COLO668 (cell line): ENCODE data around the gene PPP1R18.
"Not testable (repeated sequence)": the region's sequence is repeated elsewhere in the genome, so short reads cannot be mapped to it uniquely, and the experiment has no call there.

ENCODE experiments used
- DNase-seq: peaks from one replicate; lab custom pipeline; 2025; ENCODE audit not compliant: unreplicated experiment; lab: John Stamatoyannopoulos, UW

Gene PPP1R18

DNA sequence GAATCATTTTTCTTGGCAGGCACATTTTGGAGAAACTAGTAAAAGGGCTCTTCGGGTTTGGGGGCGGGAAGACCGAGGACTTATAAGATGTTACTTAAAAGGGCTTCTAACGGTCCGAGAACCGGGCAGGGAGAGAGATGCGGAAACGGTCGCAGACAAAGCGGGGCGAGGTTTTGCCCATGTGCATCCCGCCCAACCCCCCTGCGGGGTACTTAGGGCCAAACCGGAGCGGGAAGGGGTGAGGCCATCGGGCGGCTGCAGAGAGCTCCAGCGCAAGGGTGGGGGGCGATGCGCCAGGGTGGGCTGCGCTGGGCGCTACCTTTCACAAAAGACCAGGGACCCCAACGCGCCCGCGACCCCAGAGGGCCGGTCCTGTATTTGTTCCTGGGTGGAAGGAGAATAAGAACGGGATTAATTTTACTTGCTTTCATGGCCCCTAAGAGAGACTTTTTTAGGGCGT lies 34.3 kb upstream of the PPP1R18 start:
- DNase-seq: peak; percentile 77

DNA sequence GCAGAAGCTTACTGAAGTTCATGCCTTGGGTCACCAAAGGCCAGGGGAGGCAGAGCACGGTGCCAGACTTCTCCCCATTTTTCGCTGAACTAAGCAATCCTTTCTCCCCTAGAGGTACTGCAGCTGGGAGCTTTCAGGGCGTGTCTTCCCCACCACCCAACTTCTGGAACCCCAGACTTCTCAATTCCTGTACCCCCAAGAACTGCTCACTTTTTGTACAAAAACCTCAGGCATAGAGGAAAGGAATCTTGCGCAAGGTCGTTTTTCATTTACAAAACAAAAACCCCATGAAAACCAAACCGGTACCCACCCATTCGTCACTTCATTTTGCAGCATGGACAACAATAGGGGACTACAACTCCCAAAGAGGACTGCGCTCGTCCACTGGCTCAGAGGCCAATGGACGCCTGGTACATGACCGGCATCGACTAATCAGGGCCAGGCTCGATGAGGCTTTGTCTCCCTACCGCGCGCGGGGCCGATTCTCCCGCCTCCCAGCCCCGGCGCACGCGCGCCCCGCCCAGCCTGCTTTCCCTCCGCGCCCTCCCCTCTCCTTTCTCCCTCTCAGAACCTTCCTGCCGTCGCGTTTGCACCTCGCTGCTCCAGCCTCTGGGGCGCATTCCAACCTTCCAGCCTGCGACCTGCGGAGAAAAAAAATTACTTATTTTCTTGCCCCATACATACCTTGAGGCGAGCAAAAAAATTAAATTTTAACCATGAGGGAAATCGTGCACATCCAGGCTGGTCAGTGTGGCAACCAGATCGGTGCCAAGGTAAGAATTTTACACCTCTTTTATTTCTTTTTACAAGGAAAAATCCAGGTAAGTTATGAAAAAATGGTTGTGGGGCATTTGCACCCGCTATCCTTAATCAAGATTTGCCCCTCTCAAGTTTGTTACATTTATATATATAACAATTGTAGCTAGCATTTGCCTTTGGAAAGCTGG lies 33.6 kb upstream of the PPP1R18 start, which contains the start of gene TUBB:
TUBB (plus strand) TSS at position 562 of the 947 bp plus-strand sequence; CDS start at position 717, 155 bp downstream.
- peak; percentile 94 for DNase-seq

DNA sequence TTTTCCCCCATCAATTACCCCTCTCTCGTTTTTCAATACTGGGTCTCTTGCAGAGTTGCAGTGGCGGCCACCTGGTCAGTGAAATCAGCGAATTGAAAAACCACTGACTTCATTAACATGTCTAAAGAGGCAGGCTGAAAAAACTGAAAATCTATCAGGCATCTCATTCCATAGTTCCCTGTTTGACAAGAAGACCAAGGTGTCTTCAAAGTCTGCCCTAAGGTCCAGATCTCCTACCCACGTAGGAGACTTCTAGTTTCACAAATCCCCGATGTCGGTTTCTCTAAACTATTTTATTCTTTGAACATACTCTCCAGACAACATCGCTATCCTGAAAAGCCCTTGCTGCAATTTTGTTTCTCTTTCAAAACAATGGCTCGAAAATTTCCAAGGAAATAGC lies 32.9 kb upstream of the PPP1R18 start:
- peak; percentile 8 for DNase-seq

DNA sequence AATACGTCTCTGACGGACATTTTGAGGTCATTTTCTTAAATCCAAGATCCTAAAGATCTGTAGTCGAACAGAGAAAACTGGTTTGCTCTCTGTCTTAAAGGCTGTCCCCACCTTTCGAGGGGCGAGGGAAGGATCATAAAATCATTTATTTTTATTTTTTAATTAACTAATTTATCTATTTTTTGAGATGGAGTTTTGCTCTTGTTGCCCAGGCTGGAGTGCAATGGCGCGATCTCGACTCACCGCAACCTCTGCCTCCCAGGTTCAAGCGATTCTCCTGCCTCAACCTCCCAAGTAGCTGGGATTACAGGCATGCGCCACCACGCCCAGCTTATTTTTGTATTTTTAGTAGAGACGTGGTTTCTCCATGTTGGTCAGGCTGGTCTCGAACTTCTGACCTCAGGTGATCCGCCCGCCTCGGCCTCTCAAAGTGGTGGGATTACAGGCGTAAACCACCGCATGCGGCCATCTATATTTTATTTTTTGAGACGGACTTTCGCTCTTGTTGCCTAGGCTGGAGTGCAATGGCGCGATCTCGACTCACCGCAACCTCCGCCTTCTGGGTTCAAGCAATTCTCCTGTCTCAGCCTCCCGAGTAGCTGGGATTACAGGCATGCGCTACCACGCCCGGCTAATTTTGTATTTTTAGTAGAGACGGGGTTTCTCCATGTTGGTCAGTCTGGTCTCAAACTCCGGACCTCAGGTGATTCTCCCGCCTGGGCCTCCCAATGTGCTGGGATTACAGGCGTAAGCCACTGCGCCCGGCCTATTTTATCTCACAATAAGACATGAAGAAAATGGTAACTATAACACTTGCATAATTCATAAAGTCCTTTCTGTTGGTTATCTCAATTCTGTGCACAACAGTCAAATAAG lies 31.6 kb upstream of the PPP1R18 start:
- not testable (repeated sequence) for DNase-seq

DNA sequence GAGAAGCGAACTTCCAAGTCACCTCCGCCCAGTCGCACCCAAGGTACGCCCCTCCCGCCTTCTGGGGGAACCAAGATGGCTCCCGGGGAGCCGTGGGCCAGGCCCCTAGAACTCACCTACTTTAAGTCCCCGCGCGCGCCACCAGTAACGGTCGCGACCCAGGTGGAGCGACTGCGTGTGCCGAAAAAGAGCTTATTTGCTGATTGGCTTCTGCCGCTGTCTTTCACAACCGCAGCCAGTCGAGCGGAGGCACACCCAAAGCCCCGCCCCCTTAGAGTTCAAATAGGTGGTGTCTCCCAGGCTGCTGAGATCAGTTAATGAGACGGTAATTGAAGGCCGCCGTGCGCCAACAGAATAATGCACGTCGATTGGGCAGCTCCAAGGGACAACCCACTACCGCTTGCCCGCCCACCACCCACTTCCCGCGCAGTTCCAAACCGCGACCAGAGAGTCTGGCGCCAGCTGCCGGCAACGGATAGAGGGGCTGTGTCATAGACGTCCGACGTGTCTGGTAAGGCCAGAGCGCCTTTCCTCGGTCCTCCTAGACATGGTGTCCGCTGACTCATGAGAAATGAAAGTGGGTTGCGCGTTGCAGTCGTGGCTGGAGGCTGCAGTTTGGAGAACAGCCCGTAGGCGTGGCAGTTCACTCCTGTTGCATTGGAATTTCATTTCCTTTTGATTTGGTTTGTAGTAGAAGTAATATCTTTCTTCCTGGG lies 30.8 kb upstream of the PPP1R18 start, which contains the start of gene MDC1:
MDC1 (minus strand) TSS at position 153 of the 716 bp plus-strand sequence. CDS start 2,106 bp downstream, outside the sequence.
- DNase-seq: peak; percentile 96

DNA sequence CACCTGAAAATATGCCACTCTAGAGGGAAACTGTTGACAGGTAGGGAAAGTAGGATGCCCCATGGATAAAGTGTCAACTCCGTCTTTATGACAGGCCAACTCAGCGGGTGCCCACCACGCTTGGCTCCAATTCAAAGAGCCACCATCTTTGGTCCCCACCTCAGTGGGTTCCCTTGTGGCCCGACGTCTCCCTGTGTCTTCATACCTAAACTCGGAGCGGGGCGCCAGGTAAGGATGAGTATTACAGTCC lies 30.4 kb upstream of the PPP1R18 start:
- DNase-seq: no peak

DNA sequence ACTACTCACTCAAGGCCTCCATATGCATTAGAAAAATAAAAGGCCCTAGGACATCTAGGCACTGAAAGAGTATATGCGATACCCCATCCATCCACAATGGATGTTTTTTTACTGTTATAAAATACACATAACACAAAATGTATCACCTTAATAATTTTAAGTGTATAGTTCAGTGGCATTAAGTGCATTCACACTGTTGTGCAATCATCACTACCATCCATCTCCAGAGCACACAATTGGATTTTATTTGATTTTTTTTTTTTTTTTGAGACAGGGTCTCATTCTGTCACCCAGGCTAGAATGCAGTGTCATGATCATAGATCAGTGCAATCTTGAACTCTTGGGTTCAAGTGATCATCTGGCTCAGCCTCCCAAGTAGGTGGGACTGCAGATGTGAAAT lies 27.8 kb upstream of the PPP1R18 start:
- DNase-seq: no peak

DNA sequence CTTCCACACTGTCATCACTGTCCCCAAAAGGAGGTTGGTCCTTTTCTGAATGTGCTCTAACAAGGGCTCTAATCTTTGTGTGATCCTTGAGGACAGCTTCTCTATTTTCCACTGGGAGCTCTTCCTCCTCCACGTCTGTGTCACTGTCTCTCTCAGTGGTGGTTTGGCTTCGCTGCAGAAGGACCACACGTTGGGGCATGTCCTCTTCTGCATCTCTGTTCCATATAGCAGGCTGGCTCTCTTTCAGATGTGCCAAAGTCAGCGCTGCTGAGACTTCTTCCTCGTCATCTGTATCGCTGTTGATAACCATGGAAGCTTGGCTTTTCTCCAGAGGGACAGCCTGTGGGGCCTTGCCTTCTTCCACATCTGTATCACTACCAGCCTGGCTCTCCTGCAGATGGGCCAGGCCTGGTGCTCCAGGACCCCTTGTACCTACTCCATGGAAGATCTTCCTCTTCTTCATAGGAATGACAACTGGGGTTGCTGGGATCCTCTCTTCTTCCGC lies 26.0 kb upstream of the PPP1R18 start:
- no peak for DNase-seq

DNA sequence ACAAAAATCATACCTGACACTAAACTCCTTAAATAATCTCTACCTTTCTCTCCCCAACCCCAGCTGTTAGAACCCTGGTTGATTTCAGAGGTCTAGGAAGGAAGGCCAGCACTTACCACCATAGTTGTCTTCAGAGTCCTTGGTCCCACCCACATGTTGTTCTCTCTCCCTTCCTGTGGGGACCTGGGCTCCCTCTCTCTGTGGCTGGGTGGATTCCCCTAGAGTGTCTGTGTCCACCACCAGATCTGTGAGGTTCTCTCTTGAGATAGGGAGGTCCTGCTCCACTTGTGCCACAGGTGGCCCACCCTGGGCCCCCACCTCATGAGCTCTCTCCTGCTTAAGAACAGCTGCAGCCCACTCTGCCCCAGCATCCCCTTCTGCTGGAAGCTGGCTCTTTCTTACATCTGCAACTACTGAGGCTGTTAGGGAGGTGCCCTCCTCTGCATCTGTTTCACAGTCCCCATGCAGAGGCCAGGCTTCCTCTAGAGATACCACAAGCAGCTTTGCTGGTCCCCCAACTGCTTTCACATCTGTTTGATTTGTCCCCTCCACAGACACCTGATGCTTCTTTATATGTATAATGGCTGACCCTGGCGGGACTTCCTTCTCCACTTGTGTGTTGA lies 25.4 kb upstream of the PPP1R18 start:
- DNase-seq: peak; percentile 8

DNA sequence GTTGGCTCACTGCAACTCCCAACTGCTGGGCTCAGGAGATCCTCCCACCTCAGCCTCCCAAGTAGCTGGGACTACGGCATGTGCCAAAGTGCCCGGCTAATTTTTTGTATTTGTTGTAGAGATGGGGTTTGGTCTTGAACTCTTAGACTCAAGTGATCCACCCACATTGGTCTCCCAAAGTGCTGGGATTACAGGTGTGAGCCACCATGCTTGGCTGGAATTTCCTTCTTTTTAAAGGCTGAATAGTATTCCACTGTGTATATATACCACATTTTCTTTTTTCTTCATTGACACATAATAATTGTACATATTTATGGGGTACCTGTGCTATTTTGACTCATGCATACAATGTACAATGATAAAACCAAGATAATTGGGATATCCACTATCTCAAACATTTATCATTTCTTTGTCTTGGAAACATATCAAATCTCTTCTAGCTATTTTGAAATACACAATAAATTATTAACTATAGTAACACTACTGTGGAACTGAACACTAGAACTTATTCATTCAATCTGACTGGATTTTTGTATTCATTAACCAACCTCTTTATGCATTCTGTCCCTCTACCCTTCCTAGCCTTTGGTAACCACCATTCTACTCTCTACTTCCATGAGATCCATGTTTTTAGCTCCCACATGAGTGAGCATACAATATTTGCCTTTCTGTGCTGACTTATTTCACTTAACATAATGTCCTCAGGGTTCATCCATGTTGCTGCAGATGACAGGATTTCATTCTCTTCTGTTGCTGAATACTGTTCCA lies 22.8 kb upstream of the PPP1R18 start:
- no peak for DNase-seq

DNA sequence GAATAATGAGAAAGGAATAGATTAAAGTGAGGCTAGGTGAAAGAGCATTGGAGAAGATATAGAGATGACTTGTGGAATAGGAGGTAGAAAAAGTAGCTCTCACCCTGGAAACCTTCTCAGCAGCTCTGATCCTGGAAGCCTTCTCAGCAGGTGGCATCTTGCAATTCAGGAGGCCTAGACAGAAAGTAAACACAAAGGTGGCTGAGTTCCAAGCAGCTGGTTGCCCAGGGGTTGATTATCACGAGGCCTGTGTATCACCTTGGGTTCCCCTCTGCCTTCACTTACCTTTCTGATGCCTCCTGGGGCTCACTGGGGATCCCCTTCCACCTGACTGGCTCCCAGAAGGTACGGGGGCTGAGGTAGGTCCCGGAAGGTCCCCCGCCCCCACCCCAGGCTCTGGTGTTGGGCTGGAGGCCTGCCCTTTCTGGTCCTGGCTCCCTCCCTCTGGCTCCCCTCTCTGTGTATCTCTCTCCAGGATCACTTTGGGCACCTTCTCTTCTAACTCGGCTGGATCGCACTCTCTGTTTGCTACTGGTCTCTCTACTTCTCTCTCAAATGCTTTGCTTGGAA lies 20.9 kb upstream of the PPP1R18 start:
- peak; percentile 71 for DNase-seq

DNA sequence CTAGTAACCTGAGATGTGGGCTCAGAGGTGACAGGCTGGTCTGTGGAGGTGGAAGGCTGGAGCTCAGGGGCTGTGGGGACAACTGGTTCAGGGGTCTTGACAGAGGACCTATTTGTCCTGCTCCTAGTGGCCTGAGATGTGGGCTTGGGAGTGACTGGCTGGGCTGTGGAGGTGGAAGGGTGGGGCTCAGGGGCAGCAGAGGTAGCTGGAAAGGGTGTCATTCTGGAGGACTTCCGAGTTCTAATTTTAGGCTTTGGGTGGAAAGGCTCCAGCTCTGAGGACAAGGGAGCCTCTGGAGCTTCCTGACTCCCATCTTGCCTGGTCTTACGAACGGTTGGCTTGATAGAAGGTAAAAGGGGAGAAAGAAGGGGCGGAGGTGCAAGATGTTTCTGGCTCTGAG lies 19.2 kb upstream of the PPP1R18 start:
- DNase-seq: no peak

DNA sequence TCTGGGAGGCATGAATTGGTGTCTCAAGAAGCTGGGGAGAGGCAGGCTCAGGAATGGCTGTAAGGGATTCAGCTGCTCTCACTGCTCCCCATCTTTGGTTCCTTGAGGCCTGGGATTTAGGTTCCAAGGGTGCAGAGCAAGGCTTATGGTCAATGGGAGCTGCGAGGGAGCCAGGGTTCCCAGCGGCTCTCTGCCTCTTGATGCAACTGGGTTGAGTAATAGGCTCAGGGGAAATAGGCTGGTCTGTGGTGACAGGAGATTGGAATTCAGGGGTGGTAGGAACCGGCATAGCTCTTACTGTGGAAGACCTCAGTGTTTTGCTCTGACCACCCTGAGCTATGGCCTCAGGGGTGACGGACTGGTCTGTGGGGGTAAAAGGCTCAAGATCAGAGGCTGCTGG lies 17.4 kb upstream of the PPP1R18 start:
- no peak for DNase-seq

DNA sequence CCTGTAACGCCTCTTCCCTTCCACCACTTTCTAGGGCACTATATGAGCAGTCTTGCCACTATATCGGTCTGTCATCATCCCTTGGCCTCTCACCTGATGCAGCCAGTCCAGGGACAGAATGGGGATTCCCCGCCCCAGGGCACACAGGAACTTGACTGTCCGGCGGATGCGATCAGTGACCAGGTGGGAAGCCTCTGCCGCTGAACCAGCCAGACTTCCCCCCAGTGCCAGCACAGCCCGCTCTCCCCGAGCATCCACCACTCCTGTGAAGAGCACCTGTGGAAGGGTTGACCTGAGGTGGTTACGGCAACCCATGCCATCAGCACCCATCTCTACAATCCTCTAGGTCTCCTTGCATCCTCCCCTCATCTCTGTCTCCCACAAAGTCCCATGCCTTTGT lies 16.6 kb upstream of the PPP1R18 start:
- DNase-seq: no peak

DNA sequence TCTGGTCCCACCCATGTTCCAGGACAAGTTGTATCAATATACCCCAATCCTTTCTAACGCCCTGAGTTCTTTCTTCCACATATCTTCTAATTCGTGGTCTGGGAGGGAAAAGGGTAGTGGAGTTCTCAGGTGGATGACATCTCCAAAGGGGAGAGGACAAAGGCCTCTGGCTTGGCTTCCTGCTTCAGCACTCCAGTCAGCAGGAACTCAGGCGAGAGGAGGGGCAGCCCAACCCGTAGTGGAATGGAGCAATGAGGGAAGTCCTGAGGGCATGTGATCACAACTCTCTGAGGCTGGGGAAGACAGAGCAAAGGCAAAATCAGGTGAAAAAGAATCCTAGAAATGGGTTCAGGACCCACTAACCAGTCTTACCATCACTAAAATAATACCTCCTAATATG lies 13.9 kb upstream of the PPP1R18 start:
- no peak for DNase-seq

DNA sequence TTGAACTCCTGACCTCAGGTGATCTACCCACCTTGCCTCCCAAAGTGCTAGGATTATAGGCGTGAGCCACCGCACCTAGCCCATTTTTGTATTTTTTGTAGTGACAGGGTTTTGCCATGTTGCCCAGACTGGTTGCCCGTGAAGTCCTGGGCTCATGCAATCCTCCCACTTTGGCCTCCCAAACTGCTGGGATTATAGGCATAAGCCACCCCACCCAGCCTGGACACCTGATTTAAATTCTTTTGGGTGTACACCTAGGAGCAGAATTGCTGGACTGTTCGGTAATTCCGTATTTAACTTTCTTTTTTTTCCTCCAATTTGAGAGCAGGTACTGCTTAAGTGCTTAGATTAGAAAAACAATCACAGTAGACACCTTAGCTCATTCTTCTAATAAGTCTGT lies 10.0 kb upstream of the PPP1R18 start:
- no peak for DNase-seq

DNA sequence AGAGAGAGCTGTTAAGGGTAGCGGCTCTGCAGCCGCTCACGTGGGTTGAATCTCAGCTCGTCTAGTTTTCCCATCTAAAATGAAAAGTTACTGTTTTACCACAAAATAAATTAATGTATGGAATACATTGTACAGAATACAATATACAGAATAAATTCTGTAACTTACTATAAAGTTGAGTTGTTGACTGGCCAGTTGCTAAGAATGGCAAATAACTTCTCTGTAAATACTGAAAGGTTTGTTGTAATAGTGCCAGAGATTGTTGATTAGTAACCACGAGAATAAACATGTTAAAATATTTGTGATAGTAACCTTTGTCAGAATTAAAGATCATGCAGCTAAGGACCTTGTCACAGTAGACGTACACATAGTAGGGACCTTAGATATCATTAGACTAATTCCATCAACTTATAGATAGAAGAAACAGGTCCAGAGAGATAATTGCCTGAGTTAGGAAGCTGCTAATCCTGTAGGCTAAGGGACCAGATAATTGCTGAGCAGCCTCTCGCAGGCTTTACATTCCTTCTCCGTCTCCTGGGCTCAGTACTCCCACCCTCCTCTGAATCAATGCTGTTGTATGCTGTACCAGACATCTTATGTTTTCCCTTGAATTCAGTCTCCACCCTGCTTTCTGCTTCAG lies 4.9 kb upstream of the PPP1R18 start:
- DNase-seq: no peak

DNA sequence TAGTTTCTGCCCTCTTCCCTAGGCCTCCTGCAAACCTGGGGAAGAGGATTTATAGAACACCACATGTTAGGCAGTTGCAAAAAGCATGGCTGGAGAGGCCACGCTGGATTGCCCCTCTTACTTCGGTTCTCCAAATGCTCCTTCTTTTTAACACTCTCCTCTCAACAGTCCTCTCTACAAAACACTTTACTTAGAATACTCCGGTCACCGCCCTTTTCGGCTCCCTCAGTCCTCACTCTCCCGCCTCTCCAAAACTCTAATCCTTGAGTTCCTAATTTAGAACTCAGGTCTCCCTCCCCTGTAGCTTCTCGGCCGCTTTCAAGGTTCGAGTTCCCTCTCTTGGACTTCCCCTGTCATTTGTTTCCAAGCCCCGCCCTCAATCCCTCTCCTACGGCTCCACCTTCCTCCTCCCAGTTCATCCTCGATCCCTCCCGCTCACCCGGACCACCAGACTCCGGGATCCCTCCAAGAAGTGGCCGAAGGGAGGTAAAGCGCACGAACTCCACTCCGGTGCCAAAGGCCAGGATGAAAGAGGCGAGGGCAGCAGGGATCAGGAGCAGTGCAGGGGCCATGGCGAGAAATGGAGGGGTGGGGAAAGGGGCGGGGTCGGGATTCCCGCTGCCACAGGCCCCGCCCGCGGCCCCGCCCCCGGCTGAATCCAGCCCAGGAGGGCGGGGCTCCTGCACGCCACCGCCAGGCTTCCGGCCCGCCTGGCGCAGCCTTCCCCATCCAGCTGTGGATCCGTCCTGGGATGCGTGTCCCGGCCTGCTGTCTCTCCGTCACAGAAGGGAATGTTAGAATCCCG lies 4.2 kb upstream of the PPP1R18 start, which contains the start of gene NRM:
NRM (minus strand) TSS at position 582 of the 805 bp plus-strand sequence; CDS start at position 572, 10 bp downstream.
- DNase-seq: peak; percentile 86
